GM12874 (cell line): ENCODE data around the gene C2CD4A.

Experiments used
- TF ChIP-seq, protein P1 (sequence below): IDR thresholded peaks from 2 replicates; pipeline ENCODE4 v1.5.1; 2011; ENCODE audit warnings: low read depth, mild to moderate bottlenecking, control low read depth, low read length, moderate library complexity; ENCODE audit not compliant: insufficient read depth

The C2CD4A gene

DNA sequence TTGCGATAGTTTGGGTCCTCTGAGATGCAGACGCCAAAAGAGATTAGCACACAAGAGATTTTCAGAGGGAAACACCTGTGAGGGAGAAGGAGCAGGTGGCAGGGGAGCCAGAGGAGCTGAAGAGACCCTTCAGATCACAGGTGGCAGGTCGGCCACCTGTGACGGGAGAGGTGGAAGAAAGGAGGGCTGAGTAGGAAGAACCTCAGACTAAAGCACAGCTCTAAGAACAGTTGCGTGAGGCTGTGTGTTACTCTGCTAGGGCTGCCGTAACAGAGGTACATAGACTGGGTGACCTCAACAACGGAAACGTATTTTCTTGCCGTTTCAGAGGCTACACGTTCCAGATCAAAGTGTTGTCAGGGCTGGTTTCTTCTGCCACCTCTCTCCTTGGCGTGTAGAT is 38.5 kb downstream of the C2CD4A start:
- TF ChIP-seq, protein P1, sequence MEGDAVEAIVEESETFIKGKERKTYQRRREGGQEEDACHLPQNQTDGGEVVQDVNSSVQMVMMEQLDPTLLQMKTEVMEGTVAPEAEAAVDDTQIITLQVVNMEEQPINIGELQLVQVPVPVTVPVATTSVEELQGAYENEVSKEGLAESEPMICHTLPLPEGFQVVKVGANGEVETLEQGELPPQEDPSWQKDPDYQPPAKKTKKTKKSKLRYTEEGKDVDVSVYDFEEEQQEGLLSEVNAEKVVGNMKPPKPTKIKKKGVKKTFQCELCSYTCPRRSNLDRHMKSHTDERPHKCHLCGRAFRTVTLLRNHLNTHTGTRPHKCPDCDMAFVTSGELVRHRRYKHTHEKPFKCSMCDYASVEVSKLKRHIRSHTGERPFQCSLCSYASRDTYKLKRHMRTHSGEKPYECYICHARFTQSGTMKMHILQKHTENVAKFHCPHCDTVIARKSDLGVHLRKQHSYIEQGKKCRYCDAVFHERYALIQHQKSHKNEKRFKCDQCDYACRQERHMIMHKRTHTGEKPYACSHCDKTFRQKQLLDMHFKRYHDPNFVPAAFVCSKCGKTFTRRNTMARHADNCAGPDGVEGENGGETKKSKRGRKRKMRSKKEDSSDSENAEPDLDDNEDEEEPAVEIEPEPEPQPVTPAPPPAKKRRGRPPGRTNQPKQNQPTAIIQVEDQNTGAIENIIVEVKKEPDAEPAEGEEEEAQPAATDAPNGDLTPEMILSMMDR = no peak

DNA sequence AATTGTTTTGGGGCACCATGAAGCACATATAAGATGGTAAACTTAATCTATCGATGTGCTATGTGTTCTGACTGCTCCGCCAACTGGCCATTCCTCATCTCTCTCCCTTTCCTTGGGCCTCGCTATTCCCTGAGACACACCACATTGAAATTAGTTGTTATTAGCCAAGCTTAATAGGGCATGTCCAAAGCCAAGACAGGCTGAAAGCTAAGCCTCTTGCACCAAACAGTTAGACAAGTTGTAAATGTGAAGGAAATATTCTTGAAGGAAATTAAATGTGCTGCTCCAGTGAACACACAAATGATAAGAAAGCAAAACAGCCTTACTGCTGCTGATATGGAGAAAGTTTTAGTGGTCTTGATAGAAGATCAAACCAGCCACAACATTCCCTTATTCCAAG is 39.3 kb downstream of the C2CD4A start:
- TF ChIP-seq, protein P1 = no peak

DNA sequence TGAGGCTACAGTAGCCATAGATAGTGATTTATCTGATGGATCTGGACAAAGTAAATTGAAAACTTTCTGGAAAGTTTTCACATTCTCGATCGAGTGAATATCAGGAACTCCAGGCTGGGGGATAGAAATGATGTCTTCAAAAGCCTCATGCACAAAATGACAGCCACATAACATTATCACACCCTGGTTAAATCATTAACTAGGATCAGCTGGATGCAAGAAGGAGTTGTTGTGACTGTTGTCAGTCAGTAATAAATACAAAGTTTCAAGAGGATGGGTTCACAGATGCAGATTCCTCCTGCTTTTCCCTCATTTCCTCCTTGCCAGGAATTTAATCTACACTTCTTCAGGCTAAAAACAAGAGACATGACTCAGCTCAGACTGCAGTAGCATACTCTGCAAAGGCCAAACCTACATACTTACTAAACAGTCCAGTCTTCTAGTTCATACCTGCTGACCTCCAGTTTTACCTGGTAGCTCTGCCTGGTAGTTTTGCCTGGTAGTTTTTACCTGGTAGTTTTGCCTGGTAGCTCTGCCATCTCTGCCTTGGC is 40.9 kb downstream of the C2CD4A start:
- TF ChIP-seq, protein P1 = no peak

DNA sequence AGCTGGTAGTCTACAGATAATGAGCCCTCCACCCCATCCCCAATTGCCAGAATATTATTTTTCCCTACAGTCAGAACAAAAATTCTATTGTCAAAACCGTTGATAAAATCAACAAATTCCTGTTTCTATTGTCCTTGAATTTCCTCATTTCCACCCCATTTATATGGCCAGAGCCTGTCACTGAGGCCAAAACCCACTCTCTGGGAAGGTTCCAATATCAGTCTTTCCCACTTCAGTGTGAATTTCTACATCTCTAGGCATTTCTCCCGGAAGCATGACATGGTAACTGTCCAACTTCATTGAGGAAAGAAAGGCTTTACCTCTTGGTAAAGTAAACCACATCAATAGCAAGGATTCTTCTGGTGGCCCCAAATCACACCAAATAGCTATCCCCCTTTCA is 41.6 kb downstream of the C2CD4A start:
- TF ChIP-seq, protein P1 = no peak

DNA sequence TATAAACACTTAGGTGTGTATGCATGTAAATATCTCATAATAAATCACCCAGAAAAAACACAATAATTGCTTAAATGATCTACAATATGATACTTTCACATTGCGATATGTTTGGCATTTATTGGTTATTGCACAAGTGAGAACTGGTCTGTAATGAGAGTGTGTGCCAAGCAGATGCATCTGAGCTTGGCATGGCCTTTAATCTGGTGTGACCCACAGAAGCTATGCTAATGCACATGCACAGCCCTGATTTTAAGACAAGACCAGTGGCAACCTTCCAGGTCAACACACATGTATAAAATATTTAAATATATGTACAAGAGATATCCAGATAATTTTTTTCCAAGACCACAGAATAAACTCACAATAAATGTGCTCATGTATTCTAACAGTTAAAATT is 42.7 kb downstream of the C2CD4A start:
- TF ChIP-seq, protein P1 = no peak

DNA sequence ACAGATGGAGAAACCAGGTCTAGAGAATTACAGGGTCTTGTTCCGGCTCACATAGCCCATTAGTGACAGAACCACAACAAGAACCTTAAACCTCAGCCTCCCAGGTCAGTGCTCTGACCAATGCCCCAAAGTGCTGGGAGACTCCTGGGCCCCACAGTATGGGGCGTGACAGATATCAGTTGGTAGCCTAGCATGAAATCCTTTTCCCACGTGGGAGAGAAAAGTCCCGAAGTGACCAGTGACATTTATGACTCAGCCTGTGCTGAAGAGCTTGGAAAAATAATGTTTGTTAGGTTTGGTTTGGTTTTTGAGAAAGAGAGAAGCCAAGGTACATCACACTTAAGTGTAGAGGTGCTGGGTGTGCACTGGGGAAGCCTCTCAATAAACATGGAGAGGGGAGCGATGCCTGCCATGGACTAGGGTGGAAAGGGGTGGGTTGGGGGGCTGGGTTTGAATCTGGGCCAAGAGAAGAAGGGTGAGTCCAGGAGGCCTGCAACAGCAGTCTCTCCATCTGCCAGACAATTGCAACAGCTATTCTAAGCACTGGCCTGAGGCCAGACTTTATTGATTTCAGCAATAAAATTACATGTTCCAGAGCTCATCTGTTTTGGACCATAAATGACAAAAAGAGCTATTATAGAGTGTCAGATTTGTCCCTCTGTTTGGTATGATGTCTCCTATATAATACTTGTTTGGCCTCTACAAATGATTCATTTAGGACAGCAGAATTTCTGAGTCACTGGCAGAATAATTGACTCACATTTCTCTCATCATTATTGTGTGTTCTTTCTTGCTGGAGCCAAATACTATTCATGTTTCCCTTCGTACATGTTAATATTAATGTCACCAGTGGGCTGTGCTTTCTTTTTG is 43.4 kb downstream of the C2CD4A start:
- TF ChIP-seq, protein P1 = no peak

DNA sequence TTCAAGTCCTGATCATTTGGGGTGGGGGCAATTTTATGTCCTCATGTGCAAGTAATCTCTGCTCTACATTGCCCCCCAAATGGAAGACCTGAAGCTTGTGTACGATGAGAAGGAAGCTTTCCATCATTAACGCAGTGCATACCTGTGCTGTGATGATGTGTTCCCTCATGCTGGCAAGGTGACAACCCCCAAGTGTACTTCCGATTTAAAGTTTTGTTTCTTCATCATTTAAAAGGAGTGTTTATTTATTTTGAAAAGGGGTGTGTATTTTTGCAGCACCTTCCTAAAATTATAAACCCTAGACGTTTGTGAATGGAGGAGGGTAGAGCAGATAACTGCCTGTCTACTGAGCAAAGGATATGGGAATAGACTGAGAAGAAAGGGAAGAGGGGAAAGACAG is 45.3 kb downstream of the C2CD4A start:
- TF ChIP-seq, protein P1 = no peak
